Epithelial cell of prostate (primary cell): ENCODE measurements around the gene SLC41A2.
A peak's percentile ranks its signal among the peaks of the same experiment; 100 is the strongest.
"Not testable (repeated sequence)": the region's sequence is repeated elsewhere in the genome, so short reads cannot be mapped to it uniquely, and the experiment has no call there.

Experiments used
- DNase-seq: peaks from one replicate; pipeline ENCODE4 v3.0.0-alpha.2; 2011; ENCODE audit warnings: low read depth, low spot score
- H3K27ac ChIP-seq: fragments of 450-650 bp; 2 replicates; pipeline ENCODE4 v1.5.1; 2017; ENCODE audit warnings: mild to moderate bottlenecking

SLC41A2 gene

GRCh38 chr12:104966677-104967076 lies 8.6 kb upstream of the SLC41A2 start:
- H3K27ac ChIP-seq, result no peak overlapping the region
- no peak for DNase-seq

- DNase-seq, result no peak
- H3K27ac ChIP-seq, result no peak overlapping the region
Observed at GRCh38 chr12:104964856-104965205, 6.7 kb upstream of the SLC41A2 start.

GRCh38 chr12:104964167-104964855 lies 6.2 kb upstream of the SLC41A2 start:
- no peak for DNase-seq
- no peak overlapping the region for H3K27ac ChIP-seq

- DNase-seq, result no peak
- no peak overlapping the region for H3K27ac ChIP-seq
Observed at GRCh38 chr12:104963757-104964156, 5.7 kb upstream of the SLC41A2 start.

GRCh38 chr12:104960464-104960863 lies 2.4 kb upstream of the SLC41A2 start:
- DNase-seq, result no peak
- no peak overlapping the region for H3K27ac ChIP-seq

GRCh38 chr12:104959335-104959841 lies 1.3 kb upstream of the SLC41A2 start:
- H3K27ac ChIP-seq, result no peak overlapping the region
- DNase-seq, result no peak

- DNase-seq, result no peak
- H3K27ac ChIP-seq, result peak overlapping the region; percentile 40
Observed at GRCh38 chr12:104958805-104959334, 780 bp upstream of the SLC41A2 start.

GRCh38 chr12:104957719-104958000 lies 430 bp downstream of the SLC41A2 start:
- DNase-seq, result no peak
- no peak overlapping the region for H3K27ac ChIP-seq

GRCh38 chr12:104956870-104957718 lies 996 bp downstream of the SLC41A2 start:
- no peak overlapping the region for H3K27ac ChIP-seq
- DNase-seq, result no peak

- no peak for DNase-seq
- no peak overlapping the region for H3K27ac ChIP-seq
Observed at GRCh38 chr12:104955703-104956102, 2.4 kb downstream of the SLC41A2 start.

- DNase-seq, result no peak
Observed at GRCh38 chr12:104953323-104953722, 4.8 kb downstream of the SLC41A2 start.

GRCh38 chr12:104952816-104953215 lies 5.3 kb downstream of the SLC41A2 start:
- no peak overlapping the region for H3K27ac ChIP-seq
- DNase-seq, result no peak

More at GRCh38 chr12:104953323-104953722, 4.8 kb downstream of the SLC41A2 start:
- no peak overlapping the region for H3K27ac ChIP-seq

- H3K27ac ChIP-seq, result no peak overlapping the region
- DNase-seq, result no peak
Observed at GRCh38 chr12:104951759-104952509, 6.2 kb downstream of the SLC41A2 start.

GRCh38 chr12:104948716-104949115 lies 9.4 kb downstream of the SLC41A2 start:
- not testable (repeated sequence) for DNase-seq, H3K27ac ChIP-seq

GRCh38 chr12:104944252-104944651 lies 13.8 kb downstream of the SLC41A2 start:
- DNase-seq, result no peak
- H3K27ac ChIP-seq, result no peak overlapping the region

GRCh38 chr12:104943401-104943800 lies 14.7 kb downstream of the SLC41A2 start:
- not testable (repeated sequence) for DNase-seq, H3K27ac ChIP-seq

GRCh38 chr12:104942075-104942474 lies 16.0 kb downstream of the SLC41A2 start:
- no peak overlapping the region for H3K27ac ChIP-seq
- DNase-seq, result no peak

- DNase-seq, result no peak
- H3K27ac ChIP-seq, result no peak overlapping the region
Observed at GRCh38 chr12:104941454-104941853, 16.6 kb downstream of the SLC41A2 start.

- no peak overlapping the region for H3K27ac ChIP-seq
- DNase-seq, result no peak
Observed at GRCh38 chr12:104939089-104939488, 19.0 kb downstream of the SLC41A2 start.

GRCh38 chr12:104938371-104938770 lies 19.7 kb downstream of the SLC41A2 start:
- DNase-seq, result no peak
- H3K27ac ChIP-seq, result no peak overlapping the region

- H3K27ac ChIP-seq, result no peak overlapping the region
- no peak for DNase-seq
Observed at GRCh38 chr12:104935886-104936285, 22.2 kb downstream of the SLC41A2 start.
